K562 (cell line): ENCODE results near the gene LYPD6B.

Source experiments
- ELF1 ChIP-seq: fragments of 200-800 bp; sonication (Bioruptor generic); IDR thresholded peaks from 2 replicates; pipeline ENCODE4 v1.6.1; 2016; ENCODE audit warnings: missing genetic modification characterization, missing compliant biosample characterization
- EZH2 ChIP-seq: IDR thresholded peaks from 2 replicates; pipeline ENCODE4 v1.6.1; 2012; ENCODE audit warnings: low read depth, mild to moderate bottlenecking, inconsistent platforms, low read length, borderline replicate concordance
- NRF1 ChIP-seq, 2 experiments: fragments of 450-650 bp; IDR thresholded peaks in 1 of 2; conservative IDR thresholded peaks in 1 of 2; 2 replicates each; pipeline ENCODE4 v1.6.1; 2014; ENCODE audit warnings: mild to moderate bottlenecking in 2 of 2
- POLR2AphosphoS5 ChIP-seq: IDR thresholded peaks from 2 replicates; pipeline ENCODE4 v1.6.1; 2011; ENCODE audit warnings: mild to moderate bottlenecking, low read depth, low read length, moderate library complexity; ENCODE audit not compliant: control insufficient read depth, insufficient read depth
- SIN3A ChIP-seq, 2 experiments: fragments of 150-350 bp in 1 of 2; IDR thresholded peaks; 2 replicates each; pipeline ENCODE4 v1.6.1; 2011 to 2016; ENCODE audit warnings: borderline replicate concordance in 2 of 2, low read depth in 2 of 2, low read length in 2 of 2, mild to moderate bottlenecking in 2 of 2, moderate library complexity in 2 of 2; ENCODE audit not compliant: control insufficient read depth in 1 of 2
- TF ChIP-seq, protein P1 (sequence below), 3 experiments: IDR thresholded peaks in 2 of 3; conservative IDR thresholded peaks in 1 of 3; 2 replicates each; pipeline ENCODE4 v1.5.1; 2011 to 2012; ENCODE audit warnings: low read length in 3 of 3, mild to moderate bottlenecking in 3 of 3, control low read depth in 2 of 3, improper control_type of control experiment in 1 of 3, inconsistent platforms in 1 of 3, low read depth in 1 of 3, mixed read lengths in 1 of 3, moderate library complexity in 1 of 3; ENCODE audit not compliant: insufficient read depth in 2 of 3
- TF ChIP-seq, protein P2 (sequence below): sonication (generic); formaldehyde crosslinking; IDR thresholded peaks from 2 replicates; pipeline ENCODE4 v1.8.0; 2023; ENCODE audit warnings: mild to moderate bottlenecking, missing genetic modification reagents

GRCh38 chr2:149261692-149262091, 223.2 kb downstream of the LYPD6B start:
- TF ChIP-seq, protein P1, sequence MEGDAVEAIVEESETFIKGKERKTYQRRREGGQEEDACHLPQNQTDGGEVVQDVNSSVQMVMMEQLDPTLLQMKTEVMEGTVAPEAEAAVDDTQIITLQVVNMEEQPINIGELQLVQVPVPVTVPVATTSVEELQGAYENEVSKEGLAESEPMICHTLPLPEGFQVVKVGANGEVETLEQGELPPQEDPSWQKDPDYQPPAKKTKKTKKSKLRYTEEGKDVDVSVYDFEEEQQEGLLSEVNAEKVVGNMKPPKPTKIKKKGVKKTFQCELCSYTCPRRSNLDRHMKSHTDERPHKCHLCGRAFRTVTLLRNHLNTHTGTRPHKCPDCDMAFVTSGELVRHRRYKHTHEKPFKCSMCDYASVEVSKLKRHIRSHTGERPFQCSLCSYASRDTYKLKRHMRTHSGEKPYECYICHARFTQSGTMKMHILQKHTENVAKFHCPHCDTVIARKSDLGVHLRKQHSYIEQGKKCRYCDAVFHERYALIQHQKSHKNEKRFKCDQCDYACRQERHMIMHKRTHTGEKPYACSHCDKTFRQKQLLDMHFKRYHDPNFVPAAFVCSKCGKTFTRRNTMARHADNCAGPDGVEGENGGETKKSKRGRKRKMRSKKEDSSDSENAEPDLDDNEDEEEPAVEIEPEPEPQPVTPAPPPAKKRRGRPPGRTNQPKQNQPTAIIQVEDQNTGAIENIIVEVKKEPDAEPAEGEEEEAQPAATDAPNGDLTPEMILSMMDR (IDR thresholded peaks at IDR 0.05 in 2 of 3, conservative IDR thresholded peaks at IDR 0.05 in 1 of 3; ENCODE audit: insufficient read depth in 2 of 3, low read depth in 1 of 3, low read length in 3 of 3), result no peak
- TF ChIP-seq POLR2AphosphoS5 (no peak), NRF1 (conservative IDR thresholded peaks at IDR 0.05 in 1 of 2, IDR thresholded peaks at IDR 0.05 in 1 of 2) (no peak), SIN3A (IDR thresholded peaks at IDR 0.05; ENCODE audit: borderline replicate concordance in 2 of 2, control insufficient read depth in 1 of 2, low read depth in 2 of 2, low read length in 2 of 2) (no peak), EZH2 (no peak), ELF1 (tag) (no peak)
- TF ChIP-seq, protein P2, sequence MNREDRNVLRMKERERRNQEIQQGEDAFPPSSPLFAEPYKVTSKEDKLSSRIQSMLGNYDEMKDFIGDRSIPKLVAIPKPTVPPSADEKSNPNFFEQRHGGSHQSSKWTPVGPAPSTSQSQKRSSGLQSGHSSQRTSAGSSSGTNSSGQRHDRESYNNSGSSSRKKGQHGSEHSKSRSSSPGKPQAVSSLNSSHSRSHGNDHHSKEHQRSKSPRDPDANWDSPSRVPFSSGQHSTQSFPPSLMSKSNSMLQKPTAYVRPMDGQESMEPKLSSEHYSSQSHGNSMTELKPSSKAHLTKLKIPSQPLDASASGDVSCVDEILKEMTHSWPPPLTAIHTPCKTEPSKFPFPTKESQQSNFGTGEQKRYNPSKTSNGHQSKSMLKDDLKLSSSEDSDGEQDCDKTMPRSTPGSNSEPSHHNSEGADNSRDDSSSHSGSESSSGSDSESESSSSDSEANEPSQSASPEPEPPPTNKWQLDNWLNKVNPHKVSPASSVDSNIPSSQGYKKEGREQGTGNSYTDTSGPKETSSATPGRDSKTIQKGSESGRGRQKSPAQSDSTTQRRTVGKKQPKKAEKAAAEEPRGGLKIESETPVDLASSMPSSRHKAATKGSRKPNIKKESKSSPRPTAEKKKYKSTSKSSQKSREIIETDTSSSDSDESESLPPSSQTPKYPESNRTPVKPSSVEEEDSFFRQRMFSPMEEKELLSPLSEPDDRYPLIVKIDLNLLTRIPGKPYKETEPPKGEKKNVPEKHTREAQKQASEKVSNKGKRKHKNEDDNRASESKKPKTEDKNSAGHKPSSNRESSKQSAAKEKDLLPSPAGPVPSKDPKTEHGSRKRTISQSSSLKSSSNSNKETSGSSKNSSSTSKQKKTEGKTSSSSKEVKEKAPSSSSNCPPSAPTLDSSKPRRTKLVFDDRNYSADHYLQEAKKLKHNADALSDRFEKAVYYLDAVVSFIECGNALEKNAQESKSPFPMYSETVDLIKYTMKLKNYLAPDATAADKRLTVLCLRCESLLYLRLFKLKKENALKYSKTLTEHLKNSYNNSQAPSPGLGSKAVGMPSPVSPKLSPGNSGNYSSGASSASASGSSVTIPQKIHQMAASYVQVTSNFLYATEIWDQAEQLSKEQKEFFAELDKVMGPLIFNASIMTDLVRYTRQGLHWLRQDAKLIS (CRISPR knock-in tag), result no peak
